Fibroblast of villous mesenchyme (primary cell): ENCODE measurements around the gene DRICH1. TPM values are rescaled to one million over a fixed set of nuclear protein-coding genes. Genes with fewer than 3 reads are reported as not detected.
"Not testable (repeated sequence)": the region's sequence is repeated elsewhere in the genome, so short reads cannot be mapped to it uniquely, and the experiment has no call there.

Source experiments
- DNase-seq: peaks from one replicate; pipeline ENCODE4 v3.0.0-alpha.2; 2010; ENCODE audit warnings: low read depth
- H3K4me3 ChIP-seq: 2 replicates; pipeline ENCODE4 v1.5.1; 2011; ENCODE audit warnings: low read depth, mild to moderate bottlenecking, low read length
- total RNA-seq: library from RNA; depleted of rRNA; stranded (reverse); fragments of >200 nt; gene quantifications from 2 replicates; pipeline ENCODE4 v1.2.3, GENCODE V29; 2012
- TF ChIP-seq, protein P1 (sequence below): IDR thresholded peaks from 2 replicates; pipeline ENCODE4 v1.5.1; 2012; ENCODE audit warnings: low read depth, mild to moderate bottlenecking, low read length; ENCODE audit not compliant: insufficient read depth

DRICH1 gene
- total RNA-seq, 1 donor: under 0.01 TPM

DNA sequence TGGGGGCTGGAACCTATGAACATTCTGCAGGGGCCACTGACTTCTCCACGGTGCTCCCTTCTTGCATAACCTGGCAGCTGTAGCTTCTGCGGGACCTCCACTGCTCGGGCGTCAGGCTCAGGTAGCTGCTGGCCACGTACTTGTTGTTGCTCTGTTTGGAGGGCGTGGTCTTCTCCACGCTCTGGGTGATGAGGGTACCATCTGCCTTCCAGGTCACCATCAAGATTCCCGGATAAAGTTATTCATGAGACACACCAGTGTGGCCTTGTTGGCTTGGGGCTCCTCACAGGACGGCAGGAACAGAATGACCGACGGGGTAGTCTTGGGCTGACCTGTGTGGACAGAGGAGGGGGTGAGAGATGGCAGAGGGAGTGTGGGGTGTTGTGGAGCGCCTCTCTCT is 6.5 kb upstream of the DRICH1 start:
- H3K4me3 ChIP-seq: no peak overlapping the region
- DNase-seq: no peak
- TF ChIP-seq, protein P1, sequence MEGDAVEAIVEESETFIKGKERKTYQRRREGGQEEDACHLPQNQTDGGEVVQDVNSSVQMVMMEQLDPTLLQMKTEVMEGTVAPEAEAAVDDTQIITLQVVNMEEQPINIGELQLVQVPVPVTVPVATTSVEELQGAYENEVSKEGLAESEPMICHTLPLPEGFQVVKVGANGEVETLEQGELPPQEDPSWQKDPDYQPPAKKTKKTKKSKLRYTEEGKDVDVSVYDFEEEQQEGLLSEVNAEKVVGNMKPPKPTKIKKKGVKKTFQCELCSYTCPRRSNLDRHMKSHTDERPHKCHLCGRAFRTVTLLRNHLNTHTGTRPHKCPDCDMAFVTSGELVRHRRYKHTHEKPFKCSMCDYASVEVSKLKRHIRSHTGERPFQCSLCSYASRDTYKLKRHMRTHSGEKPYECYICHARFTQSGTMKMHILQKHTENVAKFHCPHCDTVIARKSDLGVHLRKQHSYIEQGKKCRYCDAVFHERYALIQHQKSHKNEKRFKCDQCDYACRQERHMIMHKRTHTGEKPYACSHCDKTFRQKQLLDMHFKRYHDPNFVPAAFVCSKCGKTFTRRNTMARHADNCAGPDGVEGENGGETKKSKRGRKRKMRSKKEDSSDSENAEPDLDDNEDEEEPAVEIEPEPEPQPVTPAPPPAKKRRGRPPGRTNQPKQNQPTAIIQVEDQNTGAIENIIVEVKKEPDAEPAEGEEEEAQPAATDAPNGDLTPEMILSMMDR: no peak

GRCh38 chr22:23635291-23635690 is 3.2 kb upstream of the DRICH1 start:
- H3K4me3 ChIP-seq, DNase-seq: not testable (repeated sequence)

GRCh38 chr22:23628056-23628743 is 3.9 kb downstream of the DRICH1 start:
- not testable (repeated sequence) for DNase-seq, H3K4me3 ChIP-seq

GRCh38 chr22:23627401-23628055 is 4.6 kb downstream of the DRICH1 start:
- TF ChIP-seq, protein P1: peak; percentile 52
- not testable (repeated sequence) for H3K4me3 ChIP-seq
- peak; percentile 39 for DNase-seq

DNA sequence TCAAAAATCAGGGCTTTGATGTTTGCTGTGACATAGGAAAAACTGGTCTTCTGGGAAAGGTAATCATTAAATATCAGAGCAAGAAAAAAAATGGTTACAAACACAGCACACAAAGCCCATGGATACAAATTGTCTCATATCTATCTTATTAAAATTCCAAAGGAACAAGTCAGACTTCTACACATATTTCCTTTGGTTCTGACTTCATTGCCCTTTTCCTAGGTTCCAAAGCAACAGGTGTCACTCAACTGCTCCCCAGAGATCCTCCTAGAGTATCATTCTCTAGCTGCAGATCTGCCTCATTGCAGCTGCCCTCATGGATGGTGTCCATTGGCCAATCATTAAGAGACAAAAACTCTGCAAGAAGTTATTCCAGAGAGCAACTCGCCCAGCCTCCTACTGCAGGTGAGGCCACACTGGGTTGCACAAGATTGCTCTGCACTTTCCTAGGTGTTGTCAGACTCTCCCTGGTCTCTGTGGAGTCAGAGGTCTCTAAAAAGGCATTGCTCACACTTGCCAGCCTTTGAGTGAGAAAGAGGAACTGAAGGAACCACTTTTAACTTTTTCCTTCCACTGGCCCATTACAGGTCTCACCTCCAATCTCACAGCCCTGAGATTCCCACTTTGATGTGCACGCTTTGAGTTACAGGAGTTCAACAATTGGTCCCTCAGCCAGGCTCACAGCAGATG is 5.7 kb downstream of the DRICH1 start:
- DNase-seq: no peak
- TF ChIP-seq, protein P1: no peak
- no peak overlapping the region for H3K4me3 ChIP-seq

DNA sequence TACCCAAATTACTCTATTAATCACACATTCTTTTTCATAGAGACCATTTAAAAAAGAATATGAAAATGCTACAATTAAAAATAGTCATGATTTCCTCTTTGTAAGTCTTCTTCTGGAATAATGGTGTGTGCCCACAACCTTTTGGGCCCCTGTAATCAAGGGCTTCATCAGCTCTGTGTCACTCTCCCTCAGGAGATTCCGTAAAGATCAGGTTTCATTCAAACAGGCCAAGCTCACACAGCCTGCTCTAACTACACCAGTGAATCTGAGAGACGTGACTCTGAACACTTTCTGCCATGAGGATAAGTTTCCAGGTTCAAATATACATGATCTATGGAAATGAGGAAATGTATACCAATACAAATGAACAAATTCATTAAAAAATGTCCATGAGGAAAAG is 9.5 kb downstream of the DRICH1 start:
- no peak overlapping the region for H3K4me3 ChIP-seq
- TF ChIP-seq, protein P1: no peak
- DNase-seq: no peak

GRCh38 chr22:23621916-23622315 is 10.2 kb downstream of the DRICH1 start:
- H3K4me3 ChIP-seq, DNase-seq: not testable (repeated sequence)

- TF ChIP-seq, protein P1: no peak
- DNase-seq: no peak
Measured at GRCh38 chr22:23621082-23621780, 10.9 kb downstream of the DRICH1 start.

More at GRCh38 chr22:23621082-23621780, 10.9 kb downstream of the DRICH1 start:
- no peak overlapping the region for H3K4me3 ChIP-seq
